ENCODE results near the gene ANO10. TPM values are rescaled to one million over a fixed set of nuclear protein-coding genes. Genes with fewer than 3 reads are reported as not detected.

The ANO10 gene
- total and polyA plus RNA-seq, 2 of the 8 experiments (the other 6 are each of a cell fraction or from before 2014, with no cell fraction given) = 38.0 to 53.2 TPM

- TF ChIP-seq CHD7 (IDR thresholded peaks at IDR 0.05; ENCODE audit: insufficient replicate concordance, low read length) (no peak), SP2 (IDR thresholded peaks at IDR 0.05; ENCODE audit: low read length) (no peak), MAX (IDR thresholded peaks at IDR 0.05) (no peak), JUN (IDR thresholded peaks at IDR 0.05; ENCODE audit: low read depth, low read length) (no peak), ZNF274 (IDR thresholded peaks at IDR 0.05; ENCODE audit: borderline replicate concordance, extremely low read depth, low read length) (no peak), CREB1 (IDR thresholded peaks at IDR 0.05) (no peak), BCL11A (IDR thresholded peaks at IDR 0.05; ENCODE audit: low read depth in 2 of 2, low read length in 2 of 2) (no peak), TAF1 (IDR thresholded peaks at IDR 0.05; ENCODE audit: low read depth, low read length) (no peak)
These were observed 257.3 kb downstream of the ANO10 start (continued) for GRCh38 chr3:43364494-43364893.

Measured in H1 (cell line).